Measurements from ENCODE around the gene CAMK2D. TPM values are rescaled to one million over a fixed set of nuclear protein-coding genes. Genes with fewer than 3 reads are reported as not detected.
"Not testable (repeated sequence)": the region's sequence is repeated elsewhere in the genome, so short reads cannot be mapped to it uniquely, and the experiment has no call there.

The CAMK2D gene
- total and polyA plus RNA-seq, 5 donors, result 77.2 to 177 (median 150) TPM

DNA sequence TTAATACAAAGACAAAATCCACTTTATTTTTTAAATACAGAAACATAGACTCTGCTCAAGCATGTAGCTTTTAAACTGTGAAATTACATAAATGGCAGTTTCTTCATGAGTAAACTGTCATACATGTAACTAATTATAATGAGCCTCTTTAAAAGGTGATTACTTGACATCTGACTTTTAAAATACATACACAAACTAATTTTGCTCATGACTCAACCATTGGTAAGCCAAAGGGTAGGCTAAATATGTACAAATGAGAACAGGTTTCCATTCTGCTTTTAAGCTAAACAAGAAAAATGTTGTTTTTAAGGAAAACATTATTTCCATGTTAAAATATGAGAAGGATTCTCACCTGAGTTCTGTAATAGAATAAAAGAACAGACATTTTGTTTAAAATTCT is 27.9 kb downstream of the CAMK2D start:
- no peak overlapping the region for H3K4me3 ChIP-seq (ENCODE audit: low read length)
- no peak for DNase-seq
- ATAC-seq, result no peak
- peaks cover 2% of the 10 kb centered on the region for H3K4me1 ChIP-seq (ENCODE audit: control insufficient read depth, insufficient read depth, low read length)
- intact Hi-C loops (cut with DNase I), result no loop called here
- no peak overlapping the region for H3K27ac ChIP-seq (ENCODE audit: low read length)
- H3K9me3 ChIP-seq (ENCODE audit: control insufficient read depth, low read length), result no peaks in the 10 kb centered on the region
- no peaks in the 10 kb centered on the region for H3K27me3 ChIP-seq (ENCODE audit: control insufficient read depth, insufficient read depth)

- WGBS, result 45% methylated on average over 1 of the region's 1 CpG
- Histone ChIP-seq H3K27ac (ENCODE audit: low read length) (no peak overlapping the region), H3K4me1 (ENCODE audit: control insufficient read depth, insufficient read depth, low read length) (peaks cover 2% of the 10 kb centered on the region), H3K9me3 (ENCODE audit: control insufficient read depth, low read length) (no peaks in the 10 kb centered on the region), H3K27me3 (ENCODE audit: control insufficient read depth, insufficient read depth) (no peaks in the 10 kb centered on the region), H3K4me3 (ENCODE audit: low read length) (no peak overlapping the region)
- intact Hi-C loops (cut with DNase I), result no loop called here
- DNase-seq (no peak), ATAC-seq (no peak)
Observed at GRCh38 chr4:113732967-113733527, 28.5 kb downstream of the CAMK2D start.

DNA sequence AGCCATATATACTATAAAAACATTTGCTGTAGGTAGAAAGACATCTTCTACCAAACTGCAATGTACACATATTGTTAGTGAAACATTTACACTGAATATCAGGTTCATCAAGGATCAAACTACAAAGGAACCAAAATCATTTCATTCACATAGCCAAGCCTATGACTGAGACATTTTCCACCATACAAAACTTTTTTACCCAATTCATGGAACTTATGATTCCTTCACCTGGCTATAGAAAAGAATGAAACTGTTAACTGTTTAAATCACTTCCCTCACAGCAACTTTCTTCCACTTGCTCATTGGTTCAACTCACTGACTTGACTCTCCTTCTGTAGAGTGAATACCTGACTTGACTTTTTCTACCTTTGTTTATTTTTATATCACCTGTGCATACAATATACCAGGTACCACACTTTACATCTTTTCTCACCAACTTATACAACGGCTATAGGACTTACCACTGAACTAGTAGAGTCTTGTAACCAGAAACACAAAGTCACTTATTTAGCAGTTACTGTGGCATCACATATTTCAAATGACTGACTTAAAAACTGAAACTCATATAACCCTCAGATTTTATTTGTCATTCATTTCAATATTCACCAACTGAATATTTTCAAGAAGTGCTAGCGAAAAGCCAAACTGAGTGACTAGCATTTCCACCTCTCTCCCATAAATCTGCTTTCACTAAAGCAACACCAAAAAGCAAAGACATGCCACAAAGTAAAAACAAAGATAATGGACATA is 30.9 kb downstream of the CAMK2D start:
- DNase-seq, result no peak
- Histone ChIP-seq H3K4me3 (ENCODE audit: low read length) (no peak overlapping the region), H3K27me3 (ENCODE audit: control insufficient read depth, insufficient read depth) (no peaks in the 10 kb centered on the region), H3K9me3 (ENCODE audit: control insufficient read depth, low read length) (no peaks in the 10 kb centered on the region), H3K27ac (ENCODE audit: low read length) (no peak overlapping the region), H3K4me1 (ENCODE audit: control insufficient read depth, insufficient read depth, low read length) (peaks cover 2% of the 10 kb centered on the region)
- no peak for ATAC-seq
- intact Hi-C loops (cut with DNase I), result no loop called here
- 97% methylated on average over 2 of the region's 2 CpGs for WGBS

- no peak overlapping the region for H3K4me3 ChIP-seq (ENCODE audit: low read length)
- DNase-seq, result no peak
- H3K27me3 ChIP-seq (ENCODE audit: control insufficient read depth, insufficient read depth), result no peaks in the 10 kb centered on the region
- H3K9me3 ChIP-seq (ENCODE audit: control insufficient read depth, low read length), result no peaks in the 10 kb centered on the region
- no peak for ATAC-seq
- peaks cover 4% of the 10 kb centered on the region for H3K4me1 ChIP-seq (ENCODE audit: control insufficient read depth, insufficient read depth, low read length)
- no peak overlapping the region for H3K27ac ChIP-seq (ENCODE audit: low read length)
- 59% methylated on average over 1 of the region's 1 CpG for WGBS
- intact Hi-C loops (cut with DNase I), result no loop called here
Observed at GRCh38 chr4:113727802-113728201, 33.7 kb downstream of the CAMK2D start.

DNA sequence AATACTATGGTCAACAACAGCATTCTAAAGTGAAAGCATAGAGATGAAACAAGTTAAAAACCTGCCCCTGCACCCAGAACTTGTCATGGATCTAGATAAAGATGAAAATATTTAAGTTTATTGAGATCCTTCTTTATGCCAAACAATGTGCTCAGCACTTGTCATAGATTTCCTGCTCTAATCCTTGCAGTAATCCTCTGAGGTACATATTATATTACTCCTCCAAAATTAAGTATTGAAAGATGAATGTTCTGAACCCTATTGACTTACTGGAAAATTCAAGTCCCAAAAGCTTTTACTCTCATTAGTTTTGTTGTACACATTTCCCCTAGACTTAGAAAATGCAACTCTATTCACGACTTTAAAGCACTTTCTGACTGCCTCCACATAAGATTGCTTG is 35.6 kb downstream of the CAMK2D start:
- H3K9me3 ChIP-seq (ENCODE audit: control insufficient read depth, low read length), result no peaks in the 10 kb centered on the region
- H3K27me3 ChIP-seq (ENCODE audit: control insufficient read depth, insufficient read depth), result no peaks in the 10 kb centered on the region
- H3K4me1 ChIP-seq (ENCODE audit: control insufficient read depth, insufficient read depth, low read length), result peaks cover 4% of the 10 kb centered on the region
- no peak for ATAC-seq
- intact Hi-C loops (cut with DNase I), result no loop called here
- no peak overlapping the region for H3K4me3 ChIP-seq (ENCODE audit: low read length)
- H3K27ac ChIP-seq (ENCODE audit: low read length), result no peak overlapping the region
- 78% methylated on average over 1 of the region's 1 CpG for WGBS
- DNase-seq, result no peak

DNA sequence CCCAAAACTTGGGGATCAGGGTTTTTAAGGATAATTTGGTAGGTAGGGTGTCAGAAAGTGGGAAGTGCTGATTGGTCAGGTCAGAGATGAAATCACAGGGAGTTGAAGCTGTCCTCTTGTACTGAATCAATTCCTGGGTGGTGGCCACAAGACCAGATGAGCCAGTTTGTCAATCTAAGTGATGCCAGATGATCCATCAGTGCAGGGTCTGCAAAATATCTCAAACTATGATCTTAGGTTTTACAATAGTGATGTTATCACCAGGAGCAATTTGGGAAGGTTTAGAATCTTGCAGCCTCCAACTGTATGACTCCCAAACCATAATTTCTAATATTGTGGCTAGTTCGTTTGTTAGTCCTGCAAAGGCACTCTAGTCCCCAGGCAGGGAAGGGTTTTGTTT is 43.3 kb downstream of the CAMK2D start:
- DNase-seq (no peak), ATAC-seq (no peak)
- Histone ChIP-seq H3K4me1 (ENCODE audit: control insufficient read depth, insufficient read depth, low read length) (peaks cover 3% of the 10 kb centered on the region), H3K27ac (ENCODE audit: low read length) (no peak overlapping the region), H3K9me3 (ENCODE audit: control insufficient read depth, low read length) (no peaks in the 10 kb centered on the region), H3K4me3 (ENCODE audit: low read length) (no peak overlapping the region), H3K27me3 (ENCODE audit: control insufficient read depth, insufficient read depth) (no peaks in the 10 kb centered on the region)
- WGBS, result 97% methylated on average over 1 of the region's 1 CpG
- intact Hi-C loops (cut with DNase I), result no loop called here

DNA sequence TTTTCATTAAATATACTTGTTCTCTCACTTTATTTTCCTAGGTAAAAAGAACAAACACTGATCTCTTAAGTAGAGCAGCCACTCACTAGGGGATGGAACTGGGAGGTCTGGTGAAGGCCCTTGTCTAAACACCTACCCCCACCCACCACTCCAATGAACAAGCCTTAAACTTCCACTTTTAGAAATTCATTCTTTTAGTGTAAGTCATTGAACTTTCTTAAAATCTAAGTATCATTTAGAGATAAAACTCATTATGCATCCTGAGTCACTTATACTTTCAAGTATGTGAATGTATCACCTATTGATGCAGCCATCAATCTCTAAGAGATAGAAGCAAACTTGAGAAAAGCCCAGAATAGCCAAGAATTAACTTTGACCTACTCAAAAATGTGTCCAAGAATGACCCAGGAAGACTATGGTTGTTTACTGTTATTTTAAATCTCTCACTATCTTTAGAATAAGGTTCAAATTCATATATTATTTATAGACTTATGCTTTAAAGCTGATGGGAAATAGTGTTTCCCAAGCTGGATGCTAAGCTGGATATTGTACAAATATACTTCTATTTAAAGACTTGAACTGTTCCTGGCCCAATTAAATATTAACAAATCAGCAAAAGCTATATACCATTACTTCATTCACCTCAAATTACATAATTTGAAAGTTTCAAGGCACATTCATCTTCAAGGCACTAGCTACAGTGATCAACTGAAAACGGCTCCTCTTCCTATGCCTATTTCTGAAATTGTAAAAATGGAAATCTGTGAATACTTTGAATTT is 49.5 kb downstream of the CAMK2D start:
- no peaks in the 10 kb centered on the region for H3K27me3 ChIP-seq (ENCODE audit: control insufficient read depth, insufficient read depth)
- no peaks in the 10 kb centered on the region for H3K4me1 ChIP-seq (ENCODE audit: control insufficient read depth, insufficient read depth, low read length)
- DNase-seq, result no peak
- 93% methylated on average over 1 of the region's 1 CpG for WGBS
- no peaks in the 10 kb centered on the region for H3K9me3 ChIP-seq (ENCODE audit: control insufficient read depth, low read length)
- intact Hi-C loops (cut with DNase I), result no loop called here
- H3K27ac ChIP-seq (ENCODE audit: low read length), result no peak overlapping the region
- no peak overlapping the region for H3K4me3 ChIP-seq (ENCODE audit: low read length)
- no peak for ATAC-seq

DNA sequence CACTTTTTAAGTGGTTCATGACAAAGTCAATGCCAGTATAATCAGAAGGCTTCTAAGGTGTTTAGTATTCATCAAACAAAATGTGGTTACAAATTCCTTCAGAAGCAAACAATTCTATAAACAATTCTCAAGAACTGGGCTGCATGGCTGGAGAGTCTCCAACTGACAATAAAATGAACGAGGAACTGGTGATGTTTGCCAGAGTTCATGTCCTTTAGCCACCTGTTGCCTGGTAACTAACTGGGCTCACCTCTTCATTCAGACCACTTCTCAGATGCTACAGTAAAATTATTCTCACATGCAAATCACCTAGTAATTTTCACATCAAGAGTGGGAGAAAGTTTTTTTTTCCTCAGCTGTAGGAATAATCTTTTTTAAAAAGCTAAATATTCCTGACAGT is 53.3 kb downstream of the CAMK2D start:
- H3K27me3 ChIP-seq (ENCODE audit: control insufficient read depth, insufficient read depth), result no peaks in the 10 kb centered on the region
- intact Hi-C loops (cut with DNase I), result loop anchor here in 1 of 4 donors (10.0 kb wide), 1 partner anchor 47 kb away; no protein-coding TSS in a partner anchor

DNA sequence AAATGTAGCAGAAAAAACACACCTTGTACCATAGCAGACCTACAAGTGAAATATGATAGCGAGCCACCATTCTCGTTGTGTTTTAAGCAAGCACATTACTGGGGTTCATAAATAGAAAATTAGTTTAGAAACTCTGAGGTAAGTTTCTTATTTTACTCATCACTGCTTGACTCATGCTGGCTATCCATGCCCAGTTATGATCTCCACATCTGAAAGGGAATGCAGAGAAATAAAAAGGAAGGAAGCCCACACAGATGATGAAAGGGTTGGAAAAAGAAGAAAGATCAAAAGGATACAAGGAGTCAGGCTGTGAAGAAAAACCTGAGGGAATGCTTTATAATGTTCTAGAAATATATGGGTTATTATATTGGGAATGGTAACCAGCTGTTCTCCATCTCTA is 54.5 kb downstream of the CAMK2D start:
- Histone ChIP-seq H3K4me3 (ENCODE audit: low read length) (no peak overlapping the region), H3K27ac (ENCODE audit: low read length) (no peak overlapping the region), H3K4me1 (ENCODE audit: control insufficient read depth, insufficient read depth, low read length) (no peaks in the 10 kb centered on the region), H3K27me3 (ENCODE audit: control insufficient read depth, insufficient read depth) (no peaks in the 10 kb centered on the region), H3K9me3 (ENCODE audit: control insufficient read depth, low read length) (no peaks in the 10 kb centered on the region)
- WGBS, result 67% methylated on average over 2 of the region's 2 CpGs
- ATAC-seq, result no peak
- DNase-seq, result no peak
- intact Hi-C loops (cut with DNase I), result loop anchor here in 2 of 4 donors (2.0 to 10.0 kb wide), 2 partner anchors 36 to 48 kb away; no protein-coding TSS in a partner anchor

More for the DNA sequence above, 53.3 kb downstream of the CAMK2D start:
- H3K4me1 ChIP-seq (ENCODE audit: control insufficient read depth, insufficient read depth, low read length), result no peaks in the 10 kb centered on the region
- H3K9me3 ChIP-seq (ENCODE audit: control insufficient read depth, low read length), result no peaks in the 10 kb centered on the region
- H3K27ac ChIP-seq (ENCODE audit: low read length), result no peak overlapping the region
- DNase-seq (no peak), ATAC-seq (no peak)
- no peak overlapping the region for H3K4me3 ChIP-seq (ENCODE audit: low read length)
- WGBS, result 13% methylated on average over 1 of the region's 1 CpG

DNA sequence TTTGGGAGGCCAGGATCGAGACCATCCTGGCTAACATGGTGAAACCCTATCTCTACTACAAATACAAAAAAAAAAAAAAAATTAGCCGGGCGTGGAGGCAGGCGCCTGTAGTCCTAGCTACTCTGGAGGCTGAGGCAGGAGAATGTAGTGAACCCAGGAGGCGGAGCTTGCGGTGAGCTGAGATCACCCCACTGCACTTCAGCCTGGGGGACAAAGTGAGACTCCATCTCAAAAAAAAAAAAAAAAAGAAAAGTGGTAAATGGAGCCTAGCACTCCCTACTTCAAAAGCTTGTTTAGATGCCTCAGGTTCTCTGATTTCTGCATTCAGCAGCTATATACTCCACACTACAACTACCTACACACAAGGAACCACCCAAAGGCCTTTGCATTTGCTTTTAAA is 56.4 kb downstream of the CAMK2D start:
- H3K27me3 ChIP-seq (ENCODE audit: control insufficient read depth, insufficient read depth); DNase-seq; H3K4me3 ChIP-seq (ENCODE audit: low read length); ATAC-seq; H3K27ac ChIP-seq (ENCODE audit: low read length); H3K4me1 ChIP-seq (ENCODE audit: control insufficient read depth, insufficient read depth, low read length); H3K9me3 ChIP-seq (ENCODE audit: control insufficient read depth, low read length): not testable (repeated sequence)
- intact Hi-C loops (cut with DNase I), result loop anchor here in 1 of 4 donors (10.0 kb wide), 1 partner anchor 50 kb away; no protein-coding TSS in a partner anchor
- 95% methylated on average over 6 of the region's 6 CpGs for WGBS

DNA sequence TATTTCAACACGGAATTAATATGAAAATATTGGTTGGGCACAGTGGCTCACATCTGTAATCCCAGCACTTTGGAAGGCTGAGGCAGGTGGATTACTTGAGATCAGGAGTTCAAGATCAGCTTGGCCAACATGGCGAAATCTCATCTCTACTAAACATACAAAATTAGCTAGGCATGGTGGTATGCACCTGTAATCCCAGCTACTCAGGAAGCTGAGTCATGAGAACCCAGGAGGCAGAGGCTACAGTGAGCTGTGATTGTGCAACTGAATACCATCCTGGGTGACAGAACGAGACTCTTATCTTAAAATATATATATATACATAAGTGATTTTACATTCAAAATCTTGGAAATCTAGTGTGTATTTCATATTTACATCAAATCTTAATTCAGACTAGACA is 58.9 kb downstream of the CAMK2D start:
- WGBS, result 88% methylated on average over 3 of the region's 3 CpGs
- ATAC-seq; H3K27me3 ChIP-seq (ENCODE audit: control insufficient read depth, insufficient read depth); DNase-seq; H3K4me3 ChIP-seq (ENCODE audit: low read length); H3K27ac ChIP-seq (ENCODE audit: low read length); H3K4me1 ChIP-seq (ENCODE audit: control insufficient read depth, insufficient read depth, low read length); H3K9me3 ChIP-seq (ENCODE audit: control insufficient read depth, low read length): not testable (repeated sequence)
- intact Hi-C loops (cut with DNase I), result loop anchor here in 1 of 4 donors (10.0 kb wide), 1 partner anchor 52 kb away; no protein-coding TSS in a partner anchor
